Chondrocyte (in vitro differentiated cells): ENCODE measurements around the gene F13A1. TPM values are rescaled to one million over a fixed set of nuclear protein-coding genes. Genes with fewer than 3 reads are reported as not detected.

Experiments
- DNase-seq: peaks from one replicate; pipeline ENCODE4 v3.0.0; 2021; ENCODE audit warnings: mixed read lengths, low spot score
- H3K27ac Mint-ChIP-seq: one replicate; pipeline ENCODE4 v1.8.0; 2021; ENCODE audit warnings: mild to moderate bottlenecking, moderate library complexity, mixed read lengths; ENCODE audit not compliant: unreplicated experiment
- H3K27me3 Mint-ChIP-seq: 2 replicates; pipeline ENCODE4 v1.8.0; 2021; ENCODE audit warnings: low read depth, mixed read lengths
- H3K36me3 Mint-ChIP-seq: 2 replicates; pipeline ENCODE4 v1.8.0; 2021; ENCODE audit warnings: low read depth, mixed read lengths
- H3K4me1 Mint-ChIP-seq: 2 replicates; pipeline ENCODE4 v1.8.0; 2021; ENCODE audit warnings: low read depth, mild to moderate bottlenecking, mixed read lengths
- H3K4me3 Mint-ChIP-seq: one replicate; pipeline ENCODE4 v1.8.0; 2021; ENCODE audit warnings: mild to moderate bottlenecking, moderate library complexity, mixed read lengths; ENCODE audit not compliant: unreplicated experiment
- H3K9me3 Mint-ChIP-seq: 2 replicates; pipeline ENCODE4 v1.8.0; 2021; ENCODE audit warnings: low read depth, mixed read lengths
- CTCF ChIP-seq: fragments of 200-600 bp; sonication (generic); IDR thresholded peaks from 2 replicates; pipeline ENCODE4 v1.5.0; 2021; ENCODE audit warnings: antibody characterized with exemption, mild to moderate bottlenecking, moderate library complexity
- total RNA-seq: library from RNA; stranded (reverse); gene quantifications from 3 replicates; pipeline ENCODE4 v1.2.1, GENCODE V29; 2021

The F13A1 gene
- total RNA-seq, 1 donor from 2014 or later, result 2.7 TPM

DNA sequence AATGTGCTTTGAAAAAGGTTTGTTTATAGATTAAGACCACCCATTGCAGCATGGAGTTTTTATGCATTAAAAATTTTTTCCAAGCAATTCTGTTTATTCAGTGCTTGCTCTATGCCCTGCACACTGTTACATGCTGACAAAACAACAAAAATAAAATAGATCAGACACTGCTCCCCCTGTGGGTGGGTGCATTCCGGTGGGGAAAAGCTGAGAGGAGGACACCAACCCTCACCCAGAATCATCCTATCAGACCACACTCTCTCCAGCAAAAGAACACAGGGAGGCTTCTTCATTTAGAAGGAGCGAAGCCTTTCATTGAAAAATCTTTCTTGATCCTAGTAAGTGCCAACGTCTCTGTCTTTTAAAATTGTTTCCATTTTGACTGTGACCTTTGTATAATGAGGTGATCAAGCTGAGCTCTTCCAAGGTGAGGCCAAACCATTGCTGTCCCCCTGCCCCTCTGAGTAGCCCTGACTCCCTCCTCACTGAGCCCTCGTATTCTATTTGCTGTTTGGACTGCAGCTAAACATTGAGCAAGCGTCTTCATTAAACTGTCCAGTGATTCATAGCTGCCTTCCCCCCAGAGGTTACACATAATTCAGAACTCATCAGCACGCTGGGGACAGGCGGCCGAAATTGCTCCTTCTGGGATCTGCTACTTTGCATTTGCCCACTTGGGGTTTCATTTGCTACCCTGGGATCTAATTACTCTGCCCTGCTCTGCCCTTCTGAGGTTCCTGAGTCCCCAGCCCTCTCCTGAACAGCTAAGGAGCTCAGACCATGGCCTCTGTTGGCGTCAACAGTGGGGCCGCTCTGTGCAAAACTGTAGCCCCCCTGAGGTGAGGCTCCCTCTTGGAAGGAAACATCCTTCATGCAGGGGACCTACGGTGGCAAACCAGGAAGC is 102.4 kb downstream of the F13A1 start:
- H3K4me3 Mint-ChIP-seq, result no peak overlapping the region
- H3K27me3 Mint-ChIP-seq, result no peaks in the 10 kb centered on the region
- H3K27ac Mint-ChIP-seq, result peak overlapping the region; percentile 59
- peaks cover 2% of the 10 kb centered on the region for H3K9me3 Mint-ChIP-seq
- TF ChIP-seq CTCF, result peak; percentile 29
- peaks cover 28% of the 10 kb centered on the region for H3K4me1 Mint-ChIP-seq
- no peaks in the 10 kb centered on the region for H3K36me3 Mint-ChIP-seq
- no peak for DNase-seq

GRCh38 chr6:6210994-6211393 is 109.5 kb downstream of the F13A1 start:
- H3K4me1 Mint-ChIP-seq, result peaks cover 4% of the 10 kb centered on the region
- no peaks in the 10 kb centered on the region for H3K27me3 Mint-ChIP-seq

DNA sequence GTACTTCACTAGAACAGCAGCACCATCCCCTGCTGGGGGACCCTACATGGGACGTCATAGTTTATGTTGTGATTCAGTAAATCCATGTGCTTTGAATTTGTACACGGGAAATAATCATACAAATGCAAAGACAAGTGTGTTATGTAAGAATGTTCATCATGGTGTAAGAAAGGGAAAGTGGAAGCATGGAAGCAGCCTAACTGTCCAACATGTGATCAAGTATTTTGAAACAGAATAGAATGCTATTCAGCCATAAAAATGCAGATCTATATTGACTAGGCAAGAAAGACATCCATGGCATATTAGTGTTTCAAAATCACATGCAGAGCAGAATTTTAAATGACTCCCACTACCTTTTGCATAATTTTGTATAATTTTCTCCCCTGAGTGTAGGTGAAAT is 117.6 kb downstream of the F13A1 start:
- Mint-ChIP-seq H3K27ac (no peak overlapping the region), H3K36me3 (peaks cover 3% of the 10 kb centered on the region), H3K4me1 (peaks cover 4% of the 10 kb centered on the region), H3K9me3 (peaks cover 5% of the 10 kb centered on the region), H3K4me3 (no peak overlapping the region), H3K27me3 (peaks cover 9% of the 10 kb centered on the region)
- DNase-seq, result no peak
- no peak for TF ChIP-seq CTCF

More at GRCh38 chr6:6210994-6211393, 109.5 kb downstream of the F13A1 start:
- no peak overlapping the region for H3K27ac Mint-ChIP-seq
- no peak for DNase-seq
- no peak overlapping the region for H3K4me3 Mint-ChIP-seq
- H3K9me3 Mint-ChIP-seq, result peaks cover 20% of the 10 kb centered on the region
- H3K36me3 Mint-ChIP-seq, result peaks cover 2% of the 10 kb centered on the region
- TF ChIP-seq CTCF, result no peak

- Mint-ChIP-seq H3K4me3 (no peak overlapping the region), H3K9me3 (no peaks in the 10 kb centered on the region), H3K4me1 (peaks cover 3% of the 10 kb centered on the region), H3K36me3 (peaks cover 3% of the 10 kb centered on the region), H3K27me3 (peaks cover 9% of the 10 kb centered on the region), H3K27ac (no peak overlapping the region)
- no peak for DNase-seq
- TF ChIP-seq CTCF, result no peak
These were observed 119.3 kb downstream of the F13A1 start for GRCh38 chr6:6201200-6201599.

- no peaks in the 10 kb centered on the region for H3K9me3 Mint-ChIP-seq
- DNase-seq, result no peak
- no peak for TF ChIP-seq CTCF
- H3K27me3 Mint-ChIP-seq, result peaks cover 9% of the 10 kb centered on the region
- H3K4me1 Mint-ChIP-seq, result peaks cover 3% of the 10 kb centered on the region
- H3K27ac Mint-ChIP-seq, result no peak overlapping the region
- peaks cover 3% of the 10 kb centered on the region for H3K36me3 Mint-ChIP-seq
- no peak overlapping the region for H3K4me3 Mint-ChIP-seq
These were observed 120.8 kb downstream of the F13A1 start for GRCh38 chr6:6199678-6200077.
